Endometrium (tissue), 2 donors: Measurements from ENCODE around the gene NDUFB8.

Experiments used
- FAIRE-seq: peaks from 2 replicates; lab custom pipeline; 2012; peaks lifted over from hg19 to GRCh38; lab: Jason Lieb, UNC
- donor health status: control.
- donor health status: control.

NDUFB8 gene

GRCh38 chr10:100535715-100536353, 6.2 kb upstream of the NDUFB8 start, which contains the start of gene HIF1AN:
Gene HIF1AN (plus strand): TSS chr10:100535943. CDS start chr10:100535959, 16 bp downstream.
- FAIRE-seq = peak; percentile 87

DNA sequence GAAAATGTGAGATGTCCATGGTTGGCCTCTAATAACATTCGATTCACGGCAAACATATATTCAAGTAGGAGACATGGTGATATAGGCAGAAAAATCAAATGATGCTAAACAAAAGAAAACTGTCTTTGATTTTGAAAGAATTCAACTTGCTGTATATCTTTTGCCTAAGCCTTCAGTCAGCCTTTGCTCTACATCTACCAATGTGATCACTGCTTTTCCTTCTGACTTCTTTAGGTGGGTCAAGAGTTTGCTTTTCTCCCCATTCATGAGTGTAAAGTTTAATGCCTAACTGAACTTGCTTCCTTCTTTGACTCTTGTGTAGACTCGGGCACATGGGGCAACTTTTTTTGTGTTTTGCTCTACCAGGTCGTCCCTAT, 5.7 kb upstream of the NDUFB8 start:
- FAIRE-seq = no peak

DNA sequence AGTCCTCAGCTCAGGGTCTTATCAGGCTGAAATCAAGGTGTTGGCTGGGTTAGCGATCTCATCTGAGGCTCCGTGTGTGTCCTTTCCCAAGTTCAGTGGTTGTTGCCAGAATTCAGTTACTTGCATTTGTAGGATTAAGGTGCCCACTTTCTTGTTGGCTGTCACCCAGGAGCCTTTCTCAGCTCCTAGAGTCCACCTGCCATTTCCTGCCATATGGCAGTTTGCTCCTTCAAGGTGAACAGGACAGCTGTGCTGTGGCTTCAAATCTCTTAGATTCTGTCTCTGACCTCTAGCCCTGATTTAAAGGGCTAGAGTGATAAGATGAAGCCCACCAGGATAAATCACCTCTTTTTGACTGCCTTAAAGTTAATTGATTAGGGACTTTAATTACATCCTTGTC, 5.1 kb upstream of the NDUFB8 start:
- FAIRE-seq = no peak

DNA sequence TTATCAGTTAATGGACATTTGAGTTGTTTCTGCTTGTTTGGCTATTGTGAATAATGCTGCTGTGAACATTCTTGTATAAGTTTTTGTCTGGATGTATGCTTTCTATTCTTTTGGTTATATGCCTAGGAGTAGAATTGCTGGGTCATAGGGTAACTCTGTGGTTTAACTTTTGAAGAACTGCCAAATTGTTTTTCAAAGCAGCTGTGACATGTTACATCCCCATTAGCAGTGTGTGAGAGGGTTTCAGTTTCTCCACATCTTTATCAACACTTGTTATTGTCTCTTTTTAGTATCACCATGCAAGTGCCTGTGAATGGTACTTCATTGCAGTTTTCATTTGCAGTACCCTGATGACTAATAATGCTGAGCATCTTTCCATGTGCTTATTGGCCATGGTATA, 2.1 kb upstream of the NDUFB8 start:
- FAIRE-seq = no peak

GRCh38 chr10:100528921-100529474, 673 bp downstream of the NDUFB8 start:
- FAIRE-seq = no peak

- FAIRE-seq = no peak
Measured at GRCh38 chr10:100528123-100528886, 1.4 kb downstream of the NDUFB8 start.

- FAIRE-seq = no peak
Measured at GRCh38 chr10:100524638-100525037, 5.0 kb downstream of the NDUFB8 start.

DNA sequence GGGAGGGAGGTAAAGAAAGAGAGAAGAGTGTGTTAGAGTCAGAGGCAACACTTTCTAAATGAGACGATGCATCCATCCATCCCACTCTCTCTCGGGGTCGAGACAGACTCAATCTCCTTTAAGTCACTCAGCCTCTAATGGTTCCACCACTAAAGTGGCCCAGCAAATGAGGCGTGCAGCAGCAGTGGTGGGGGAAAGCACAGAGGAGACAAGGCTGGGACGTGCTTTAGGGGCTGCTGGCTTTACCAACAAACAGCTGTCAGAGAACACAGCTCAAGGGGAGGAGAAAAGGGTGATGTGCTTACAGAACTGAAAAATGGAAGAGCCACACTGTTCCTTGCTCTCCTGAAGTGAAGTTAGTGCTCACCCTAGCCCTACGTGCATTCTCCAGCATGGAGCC, 5.5 kb downstream of the NDUFB8 start:
- FAIRE-seq = no peak

DNA sequence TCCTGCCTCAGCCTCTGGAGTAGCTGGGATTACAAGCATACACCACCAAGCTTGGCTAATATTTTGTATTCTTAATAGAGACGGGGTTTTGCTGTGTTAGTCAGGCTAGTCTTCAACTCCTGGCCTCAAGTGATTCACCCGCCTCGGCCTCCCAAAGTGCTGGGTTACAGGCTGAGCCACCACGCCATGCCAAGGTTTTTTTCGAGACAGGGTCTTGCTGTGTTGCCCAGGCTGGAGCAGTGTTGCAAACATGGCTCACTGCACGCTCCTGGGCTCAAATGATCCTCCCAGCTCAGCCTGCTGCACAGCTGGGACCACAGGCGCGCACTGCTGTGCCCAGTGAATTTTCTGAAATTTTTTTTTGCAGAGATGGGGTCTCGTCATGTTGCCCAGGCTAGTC, 6.7 kb downstream of the NDUFB8 start:
- FAIRE-seq = no peak

DNA sequence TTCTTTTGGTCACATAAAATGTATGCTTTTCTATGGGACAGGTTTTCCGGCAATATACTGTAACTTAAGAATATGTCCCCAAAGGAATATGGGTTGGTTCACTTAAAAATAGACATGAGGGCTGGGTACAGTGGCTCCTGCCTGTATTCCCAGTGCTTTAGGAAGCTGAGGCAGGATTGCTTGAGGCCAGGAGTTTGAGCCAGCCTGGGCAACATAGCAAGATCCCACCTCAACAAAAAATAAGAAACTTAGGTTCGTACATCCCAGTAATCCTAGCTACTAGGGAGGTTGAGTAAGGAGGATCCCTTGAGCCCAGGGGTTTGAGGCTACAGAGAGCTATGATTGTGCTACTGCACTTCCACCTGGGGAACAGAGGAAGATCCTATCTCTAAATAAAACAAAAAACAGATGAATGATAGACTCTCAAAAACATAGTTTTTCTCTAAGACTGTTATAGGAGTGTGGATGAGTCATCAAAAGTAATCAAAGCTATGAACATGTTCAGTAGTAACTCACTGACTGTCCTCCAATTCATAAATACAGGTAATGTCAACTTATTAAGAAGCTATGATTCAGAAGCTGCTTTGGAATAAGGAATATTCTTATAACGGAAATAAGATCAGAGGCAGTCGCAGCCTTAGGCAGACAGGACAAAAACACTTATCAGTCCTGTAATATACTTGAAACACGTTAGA, 7.4 kb downstream of the NDUFB8 start:
- no peak for FAIRE-seq

GRCh38 chr10:100520811-100521210, 8.9 kb downstream of the NDUFB8 start:
- FAIRE-seq = no peak

DNA sequence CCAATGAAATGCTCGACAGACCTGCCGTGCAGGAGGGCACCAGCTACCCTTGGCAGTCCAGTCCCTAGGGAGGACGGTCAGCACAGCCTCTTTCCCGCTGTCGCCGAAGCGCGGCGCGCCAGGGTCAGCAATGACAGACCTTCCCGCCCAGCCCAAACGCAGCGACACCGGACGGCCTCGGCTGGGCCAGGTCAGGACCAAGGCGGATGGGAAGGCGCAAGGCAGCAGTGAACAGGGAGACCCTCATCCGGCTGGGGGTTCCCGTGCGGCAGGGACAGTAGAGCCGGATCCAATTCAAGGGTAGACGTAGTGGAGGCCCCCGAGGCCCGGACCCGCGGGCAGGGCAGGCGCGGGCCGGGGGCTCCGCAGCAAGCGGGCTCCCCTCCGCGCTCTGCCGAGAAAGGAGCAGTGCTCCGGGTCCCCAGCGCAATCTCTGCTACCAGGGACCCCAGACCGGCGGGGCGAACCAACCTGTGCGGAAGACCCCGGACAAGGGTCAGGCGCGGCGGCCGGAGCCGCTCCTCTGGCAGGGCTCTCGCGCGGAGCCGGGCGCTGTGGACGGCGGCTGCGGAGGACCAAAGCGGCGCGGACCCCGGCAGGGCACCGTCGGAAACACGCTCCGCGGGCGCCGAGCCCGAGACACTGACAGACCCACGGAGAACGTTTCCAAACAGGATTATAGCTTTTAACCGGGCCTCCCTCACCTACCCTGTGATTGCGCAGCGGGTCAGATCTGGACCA, 10.2 kb downstream of the NDUFB8 start, which contains the start of gene SEC31B:
TSS of gene SEC31B (minus strand) at position 551 of the 741 bp plus-strand sequence. CDS start 2,909 bp downstream, outside the sequence.
- no peak for FAIRE-seq

- peak; percentile 70 for FAIRE-seq
Measured at GRCh38 chr10:100518761-100519241, 10.9 kb downstream of the NDUFB8 start.

DNA sequence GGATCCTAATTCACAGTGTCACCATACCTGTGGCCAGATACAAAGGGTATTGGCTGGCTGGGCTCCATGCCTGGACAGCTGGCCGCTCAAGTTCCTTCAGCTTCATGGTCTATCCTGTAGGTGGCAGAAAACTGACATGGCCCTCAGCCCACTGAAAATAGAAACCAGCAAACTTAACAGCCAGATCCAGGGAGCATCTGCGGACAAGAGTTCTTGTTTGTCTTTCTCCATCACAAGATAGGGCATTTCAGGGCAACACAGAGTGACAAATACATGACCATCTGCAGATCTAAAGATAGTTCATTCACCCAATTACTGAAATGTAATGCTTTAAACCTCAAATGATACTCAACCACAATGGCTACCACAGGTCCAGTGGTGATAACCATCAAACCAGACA, 12.8 kb downstream of the NDUFB8 start:
- FAIRE-seq = no peak

DNA sequence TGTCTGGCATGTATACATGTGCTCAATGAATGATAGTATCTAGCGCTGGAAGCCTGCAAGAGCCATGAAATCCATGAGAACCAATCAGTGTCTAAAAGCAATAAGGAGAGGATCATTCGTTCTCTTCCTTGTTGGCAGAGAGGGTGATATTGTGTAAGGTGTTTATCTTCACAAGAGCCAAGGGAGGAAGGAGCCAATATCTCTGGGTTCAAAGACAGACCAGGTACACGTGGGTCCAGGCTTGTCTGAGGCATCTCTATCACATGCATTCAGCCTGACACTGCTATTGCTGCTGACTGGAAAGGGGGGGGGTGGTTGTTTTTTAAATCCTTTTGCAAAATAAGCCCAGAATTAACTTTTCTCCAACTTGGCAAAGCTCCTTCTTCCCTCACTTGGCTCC, 14.1 kb downstream of the NDUFB8 start:
- FAIRE-seq = no peak

DNA sequence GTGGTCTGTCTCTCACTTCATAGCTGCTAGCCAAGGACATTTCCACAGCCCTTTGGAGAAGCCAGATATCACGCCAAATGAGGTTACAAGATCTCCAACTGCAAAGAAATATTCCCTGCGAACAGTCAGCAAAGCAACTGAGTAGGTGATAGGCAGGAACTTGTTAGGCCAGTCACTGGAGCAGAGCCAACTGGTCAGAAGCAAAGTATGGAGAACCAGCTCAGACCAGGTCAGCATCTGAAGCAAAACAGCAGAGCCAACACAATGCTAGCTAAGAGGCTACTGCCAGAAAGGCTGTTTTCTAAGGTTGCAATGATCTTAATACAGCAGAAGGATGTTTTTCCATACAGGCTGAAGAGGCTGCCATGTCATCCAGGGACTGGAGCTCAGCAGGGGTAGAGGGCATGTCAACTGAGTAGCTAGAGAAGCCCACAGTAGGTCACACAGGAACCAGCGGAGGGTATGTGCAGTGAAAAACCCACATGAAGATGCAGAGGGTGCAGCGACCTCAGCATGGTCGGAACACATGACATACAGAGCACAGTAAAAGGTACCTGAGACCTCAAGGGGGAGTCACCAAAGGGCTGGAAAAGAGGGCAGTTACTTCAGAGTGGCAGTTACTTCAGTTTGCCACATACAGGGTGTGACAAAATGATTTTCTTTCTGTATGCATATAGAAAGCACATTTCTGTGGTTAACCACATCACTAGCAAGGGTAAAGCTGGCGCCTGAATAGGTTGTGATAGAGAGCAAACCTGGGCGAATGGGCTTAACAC, 18.9 kb downstream of the NDUFB8 start:
- no peak for FAIRE-seq

- no peak for FAIRE-seq
Measured at GRCh38 chr10:100509241-100509840, 20.3 kb downstream of the NDUFB8 start.

DNA sequence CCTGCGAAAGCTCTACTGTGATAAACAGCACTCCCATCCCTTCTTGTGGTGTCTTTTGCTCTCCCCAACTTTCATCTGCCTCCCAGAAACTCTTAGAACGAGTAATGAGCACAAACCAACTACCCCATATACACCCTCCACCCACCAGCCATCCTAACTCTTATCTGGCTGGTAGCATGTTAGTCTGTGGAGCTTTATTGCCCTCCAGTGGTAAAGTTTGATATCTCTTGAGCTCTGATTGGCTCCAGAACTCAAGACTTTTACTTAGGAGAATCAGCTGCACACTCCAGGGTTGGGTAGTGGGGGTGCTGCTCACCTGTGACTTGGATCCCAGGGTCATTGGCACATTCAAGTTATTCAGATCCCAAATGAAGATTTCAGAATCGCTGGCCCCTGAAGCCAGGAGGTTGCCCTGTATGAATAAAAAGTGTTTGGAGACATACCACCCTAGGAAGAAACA, 20.9 kb downstream of the NDUFB8 start:
- no peak for FAIRE-seq

DNA sequence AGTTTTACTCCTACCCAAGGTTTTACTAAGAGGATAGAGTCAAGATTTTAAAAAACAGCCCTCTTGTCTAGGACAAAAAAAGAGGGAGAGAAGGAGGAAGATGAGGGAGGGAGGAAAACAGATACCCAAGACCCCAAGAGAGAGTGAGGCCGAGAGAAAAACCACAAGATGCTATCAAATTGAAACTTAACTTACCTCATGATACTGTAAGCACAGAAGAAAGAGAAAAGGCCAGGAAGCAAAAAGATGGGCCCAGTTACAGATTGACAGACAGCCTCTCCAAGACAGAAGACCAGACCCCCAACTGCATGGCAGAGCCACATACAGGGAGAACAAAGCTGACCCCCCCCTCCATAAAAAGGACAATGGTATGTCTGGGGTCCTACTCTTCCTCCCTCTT, 21.4 kb downstream of the NDUFB8 start:
- no peak for FAIRE-seq

- FAIRE-seq = no peak
Measured at GRCh38 chr10:100507357-100507732, 22.3 kb downstream of the NDUFB8 start.
